ENCODE results near the gene ERGIC3. TPM values are rescaled to one million over a fixed set of nuclear protein-coding genes. Genes with fewer than 3 reads are reported as not detected.

Gene ERGIC3
- total and polyA plus RNA-seq, 2 donors (not counting 1 experiment from before 2014, with no cell fraction given) = 191 to 254 TPM

DNA sequence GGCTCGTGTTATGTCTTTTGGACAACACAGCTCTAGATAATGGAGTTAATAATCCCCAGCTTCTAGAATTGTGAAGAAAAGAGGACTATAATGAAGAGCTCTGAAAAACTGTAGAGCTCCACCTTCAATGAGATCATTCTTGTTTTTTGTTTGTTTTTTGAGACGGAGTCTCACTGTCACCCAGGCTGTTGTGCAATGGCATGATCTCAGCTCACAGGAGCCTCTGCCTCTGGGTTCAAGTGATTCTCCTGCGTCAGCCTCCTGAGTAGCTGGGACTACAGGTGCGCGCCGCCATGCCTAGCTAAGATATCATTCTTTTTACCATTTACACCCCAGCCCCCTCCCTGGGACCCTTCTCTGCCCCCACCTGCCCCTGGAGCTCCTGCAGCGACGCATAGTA lies 36.6 kb downstream of the ERGIC3 start:
- H3K4me2 ChIP-seq (replicated peaks; ENCODE audit: low read depth, low read length, poor library complexity, severe bottlenecking) = no peak overlapping the region
- intact Hi-C loops (cut with micrococcal nuclease) = no loop called here
- ChIA-PET CTCF (interaction anchor here (1.2 to 1.6 kb wide), 2 partner anchors 40 to 115 kb away, joined by 3 to 4 read pairs; no protein-coding TSS in a partner anchor), POLR2A (no interaction called here)
- 100% methylated on average over 5 of the region's 8 CpGs for WGBS (ENCODE audit: insufficient coverage)
- DNase-seq (no peak), ATAC-seq (ENCODE audit: low read depth) (no peak)
- H3K27ac Mint-ChIP-seq = no peak overlapping the region
- H3K9ac ChIP-seq (ENCODE audit: low read length) = no peak overlapping the region
- TF ChIP-seq, protein P1, sequence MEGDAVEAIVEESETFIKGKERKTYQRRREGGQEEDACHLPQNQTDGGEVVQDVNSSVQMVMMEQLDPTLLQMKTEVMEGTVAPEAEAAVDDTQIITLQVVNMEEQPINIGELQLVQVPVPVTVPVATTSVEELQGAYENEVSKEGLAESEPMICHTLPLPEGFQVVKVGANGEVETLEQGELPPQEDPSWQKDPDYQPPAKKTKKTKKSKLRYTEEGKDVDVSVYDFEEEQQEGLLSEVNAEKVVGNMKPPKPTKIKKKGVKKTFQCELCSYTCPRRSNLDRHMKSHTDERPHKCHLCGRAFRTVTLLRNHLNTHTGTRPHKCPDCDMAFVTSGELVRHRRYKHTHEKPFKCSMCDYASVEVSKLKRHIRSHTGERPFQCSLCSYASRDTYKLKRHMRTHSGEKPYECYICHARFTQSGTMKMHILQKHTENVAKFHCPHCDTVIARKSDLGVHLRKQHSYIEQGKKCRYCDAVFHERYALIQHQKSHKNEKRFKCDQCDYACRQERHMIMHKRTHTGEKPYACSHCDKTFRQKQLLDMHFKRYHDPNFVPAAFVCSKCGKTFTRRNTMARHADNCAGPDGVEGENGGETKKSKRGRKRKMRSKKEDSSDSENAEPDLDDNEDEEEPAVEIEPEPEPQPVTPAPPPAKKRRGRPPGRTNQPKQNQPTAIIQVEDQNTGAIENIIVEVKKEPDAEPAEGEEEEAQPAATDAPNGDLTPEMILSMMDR (IDR thresholded peaks at IDR 0.05) = no peak
- no peak for TF ChIP-seq EZH2 (IDR thresholded peaks at IDR 0.05; ENCODE audit: borderline replicate concordance, insufficient read depth, low read depth, low read length, poor library complexity, severe bottlenecking)
- H3K9me3 Mint-ChIP-seq (ENCODE audit: insufficient read depth) = peaks cover 4% of the 10 kb centered on the region
- peaks cover 0 to 19% (median 7%) of the 10 kb centered on the region in 3 donors for H3K9me3 ChIP-seq (ENCODE audit: control extremely low read depth in 1 of 3, control insufficient read depth in 2 of 3, insufficient read depth in 1 of 3, low read length in 2 of 3)
- H3K27me3 ChIP-seq (replicated peaks in 1 of 4; ENCODE audit: control extremely low read depth in 1 of 4, control insufficient read depth in 3 of 4, insufficient read depth in 4 of 4, low read length in 3 of 4) = peaks cover 0 to 10% (median 0%) of the 10 kb centered on the region in 4 experiments
- H3K4me1 Mint-ChIP-seq = no peaks in the 10 kb centered on the region
- H2AFZ ChIP-seq (ENCODE audit: insufficient read depth, low read depth, low read length, poor library complexity, severe bottlenecking) = no peak overlapping the region
- no peaks in the 10 kb centered on the region for H3K79me2 ChIP-seq (ENCODE audit: control insufficient read depth, insufficient read depth, low read length)
- H3K27ac ChIP-seq (ENCODE audit: low read length in 2 of 2) = no peak overlapping the region
- no peaks in the 10 kb centered on the region for H3K36me3 ChIP-seq (replicated peaks in 1 of 2; ENCODE audit: control extremely low read depth in 1 of 2, control insufficient read depth in 1 of 2, extremely low read depth in 1 of 2, insufficient read depth in 2 of 2, low read length in 1 of 2)
- no peaks in the 10 kb centered on the region for H4K20me1 ChIP-seq (ENCODE audit: control insufficient read depth, insufficient read depth, low read length, poor library complexity, severe bottlenecking)
- no peaks in the 10 kb centered on the region for H3K4me1 ChIP-seq (ENCODE audit: control insufficient read depth in 2 of 2, insufficient read depth in 2 of 2, low read length in 2 of 2)
- no peak overlapping the region for H3K4me3 Mint-ChIP-seq
- no peaks in the 10 kb centered on the region for H3K27me3 Mint-ChIP-seq
- H3K4me3 ChIP-seq (ENCODE audit: control extremely low read depth in 1 of 5, extremely low read depth in 1 of 5, insufficient read depth in 1 of 5, low read depth in 2 of 5, low read length in 4 of 5) = no peak overlapping the region

DNA sequence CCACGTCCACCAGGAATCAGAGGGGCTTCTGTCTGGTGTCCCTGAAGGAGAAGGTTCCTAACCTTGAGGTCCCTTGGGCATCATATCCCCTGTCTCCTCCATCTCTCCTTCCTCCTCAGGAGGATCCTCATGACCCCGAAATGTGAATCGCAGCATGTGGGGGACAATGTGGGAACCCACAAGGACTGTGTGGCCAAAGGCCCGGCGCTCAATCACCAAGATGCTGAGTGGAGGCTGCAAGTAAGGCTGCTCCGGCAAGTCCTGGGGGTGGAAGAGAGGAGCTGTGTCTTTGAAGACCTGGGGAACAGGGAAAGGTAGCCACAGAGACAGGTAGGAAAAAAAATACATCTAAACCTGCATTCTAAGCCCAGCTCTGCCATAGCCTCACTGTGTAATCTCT lies 37.3 kb downstream of the ERGIC3 start:
- intact Hi-C loops (cut with micrococcal nuclease) = no loop called here
- Histone ChIP-seq H3K9me3 (ENCODE audit: control extremely low read depth in 1 of 3, control insufficient read depth in 2 of 3, insufficient read depth in 1 of 3, low read length in 2 of 3) (peaks cover 0 to 14% (median 7%) of the 10 kb centered on the region in 3 donors), H3K27me3 (replicated peaks in 1 of 4; ENCODE audit: control extremely low read depth in 1 of 4, control insufficient read depth in 3 of 4, insufficient read depth in 4 of 4, low read length in 3 of 4) (peaks cover 0 to 10% (median 0%) of the 10 kb centered on the region in 4 experiments), H4K20me1 (ENCODE audit: control insufficient read depth, insufficient read depth, low read length, poor library complexity, severe bottlenecking) (no peaks in the 10 kb centered on the region), H3K4me1 (ENCODE audit: control insufficient read depth in 2 of 2, insufficient read depth in 2 of 2, low read length in 2 of 2) (no peaks in the 10 kb centered on the region), H3K36me3 (replicated peaks in 1 of 2; ENCODE audit: control extremely low read depth in 1 of 2, control insufficient read depth in 1 of 2, extremely low read depth in 1 of 2, insufficient read depth in 2 of 2, low read length in 1 of 2) (no peaks in the 10 kb centered on the region), H3K79me2 (ENCODE audit: control insufficient read depth, insufficient read depth, low read length) (no peaks in the 10 kb centered on the region), H3K4me2 (replicated peaks; ENCODE audit: low read depth, low read length, poor library complexity, severe bottlenecking) (no peak overlapping the region), H2AFZ (ENCODE audit: insufficient read depth, low read depth, low read length, poor library complexity, severe bottlenecking) (no peak overlapping the region), H3K4me3 (ENCODE audit: control extremely low read depth in 1 of 5, extremely low read depth in 1 of 5, insufficient read depth in 1 of 5, low read depth in 2 of 5, low read length in 4 of 5) (no peak overlapping the region), H3K9ac (ENCODE audit: low read length) (no peak overlapping the region), H3K27ac (ENCODE audit: low read length in 2 of 2) (no peak overlapping the region)
- H3K4me3 Mint-ChIP-seq = no peak overlapping the region
- no peaks in the 10 kb centered on the region for H3K27me3 Mint-ChIP-seq
- H3K4me1 Mint-ChIP-seq = no peaks in the 10 kb centered on the region
- ChIA-PET POLR2A (no interaction called here), CTCF (interaction anchor here (1.2 to 1.6 kb wide), 2 partner anchors 39 to 116 kb away, joined by 3 to 4 read pairs; no protein-coding TSS in a partner anchor)
- DNase-seq (no peak), ATAC-seq (ENCODE audit: low read depth) (no peak)
- WGBS (ENCODE audit: insufficient coverage) = 100% methylated on average over 3 of the region's 6 CpGs
- H3K9me3 Mint-ChIP-seq (ENCODE audit: insufficient read depth) = peaks cover 4% of the 10 kb centered on the region
- H3K27ac Mint-ChIP-seq = no peak overlapping the region
- no peak for TF ChIP-seq EZH2 (IDR thresholded peaks at IDR 0.05; ENCODE audit: borderline replicate concordance, insufficient read depth, low read depth, low read length, poor library complexity, severe bottlenecking)
